Transverse colon (tissue), 4 donors: ENCODE measurements around the gene TPP1. TPM values are rescaled to one million over a fixed set of nuclear protein-coding genes. Genes with fewer than 3 reads are reported as not detected.

ENCODE experiments used
- DNase-seq: peaks from one replicate; pipeline ENCODE4 v3.0.0-alpha.2; 2019
- H3K27ac ChIP-seq, 4 donors: fragments of 200-600 bp; sonication (generic); 2 replicates each; pipeline ENCODE4 v1.5.1; 2016 to 2018; ENCODE audit warnings: inconsistent platforms in 4 of 4
- H3K27me3 ChIP-seq: fragments of 200-600 bp; sonication (generic); 2 replicates; pipeline ENCODE4 v1.5.1; 2017; ENCODE audit warnings: inconsistent platforms
- H3K36me3 ChIP-seq, 4 donors: fragments of 200-600 bp; sonication (generic); 2 replicates each; pipeline ENCODE4 v1.5.1; 2017 to 2019; ENCODE audit warnings: inconsistent platforms in 4 of 4
- H3K4me1 ChIP-seq, 4 donors: fragments of 200-600 bp; sonication (generic); 2 replicates each; pipeline ENCODE4 v1.5.1; 2017 to 2020; ENCODE audit warnings: inconsistent platforms in 4 of 4
- H3K4me3 ChIP-seq, 4 donors: fragments of 200-600 bp; sonication (generic); 1 replicate in 1 of 4; 2 replicates in 3 of 4; pipeline versions ENCODE4 v1.5.1 to v1.6.1; 2017 to 2019; ENCODE audit warnings: inconsistent platforms in 4 of 4
- H3K9me3 ChIP-seq, 2 donors: fragments of 200-600 bp; sonication (generic); 2 replicates each; pipeline ENCODE4 v1.5.1; 2017 to 2019; ENCODE audit warnings: inconsistent platforms in 2 of 2
- CTCF ChIP-seq, 5 experiments: fragments of 200-600 bp in 3 of 5; fragments of 450-650 bp in 2 of 5; sonication (generic) in 3 of 5; IDR thresholded peaks; 1 replicate in 2 of 5; 2 replicates in 3 of 5; pipeline ENCODE4 v1.5.1; 2016 to 2017; ENCODE audit warnings: antibody characterized with exemption in 5 of 5, inconsistent platforms in 3 of 5, mild to moderate bottlenecking in 2 of 5, moderate library complexity in 1 of 5
- EP300 ChIP-seq: sonication (generic); formaldehyde crosslinking; IDR thresholded peaks from one replicate; pipeline ENCODE4 v1.6.1; 2017; ENCODE audit warnings: antibody characterized with exemption, low read depth
- POLR2A ChIP-seq: fragments of 450-650 bp; IDR thresholded peaks from one replicate; pipeline ENCODE4 v1.6.1; 2016; ENCODE audit warnings: antibody characterized with exemption, mild to moderate bottlenecking, moderate library complexity
- POLR2AphosphoS5 ChIP-seq, 3 donors: sonication (generic); formaldehyde crosslinking; IDR thresholded peaks; one replicate each; pipeline ENCODE4 v1.6.1; 2016; ENCODE audit warnings: antibody characterized with exemption in 3 of 3
- WGBS, 2 donors: methylation state at CpG; one replicate each; pipeline ENCODE4 v1.1.5; 2018; ENCODE audit warnings: low coverage in 1 of 2; 5-methylcytosine and 5-hydroxymethylcytosine counted together
- in situ Hi-C, 4 donors: fragments of 200-750 bp; cut with MboI; loops; one replicate each; pipeline versions ENCODE4 v1.15.0 to v1.15.1; 2017; ENCODE audit warnings: low sequenced_read_pairs in 3 of 4, low pct_ligation_motif_present in 1 of 4, low pct_unique_long_range_greater_than_20kb in 1 of 4
- intact Hi-C: fragments of 100-400 bp; cut with DNase I; formaldehyde crosslinking; loops from one replicate; pipeline ENCODE4 v1.15.1; 2023; ENCODE audit warnings: low total_unique reads
- total RNA-seq, 4 donors: library from RNA; depleted of rRNA; stranded (reverse); fragments of >200 nt; gene quantifications; one replicate each; pipeline ENCODE4 v1.1.0, GENCODE V29; 2016

TPP1 gene
- total RNA-seq, 4 donors from 2014 or later, result 64.0 to 114 (median 74.0) TPM

- intact Hi-C loops, result no loop called here
- 78 to 84% methylated on average over 2 to 3 of the region's 3 CpGs for WGBS, 2 donors
- in situ Hi-C loops, result no loop called here
- H3K4me1 ChIP-seq, result peaks cover 14 to 48% (median 22%) of the 10 kb centered on the region in 4 donors
- no peaks in the 10 kb centered on the region for H3K36me3 ChIP-seq
- TF ChIP-seq POLR2A, result no peak
- TF ChIP-seq CTCF (IDR thresholded peaks at IDR 0.05), result no peak
- TF ChIP-seq POLR2AphosphoS5 (IDR thresholded peaks at IDR 0.05), result no peak
- no peak for TF ChIP-seq EP300
- H3K27me3 ChIP-seq, result no peaks in the 10 kb centered on the region
- peak overlapping the region; percentile 67 to 85 (median 73) for H3K27ac ChIP-seq
- DNase-seq, result no peak
- no peaks in the 10 kb centered on the region for H3K9me3 ChIP-seq
- no peak overlapping the region for H3K4me3 ChIP-seq
Observed at GRCh38 chr11:6636480-6636879, 17.3 kb upstream of the TPP1 start.

- no peak for TF ChIP-seq CTCF (IDR thresholded peaks at IDR 0.05)
- peak; percentile 39 for TF ChIP-seq EP300
- no peak for TF ChIP-seq POLR2A
- TF ChIP-seq POLR2AphosphoS5 (IDR thresholded peaks at IDR 0.05), result peak in 2 of 3 donors; percentile 43 to 44
- DNase-seq, result peak; percentile 49
- peaks cover 14 to 48% (median 22%) of the 10 kb centered on the region in 4 donors for H3K4me1 ChIP-seq
Observed at GRCh38 chr11:6635082-6635932, 16.1 kb upstream of the TPP1 start.

GRCh38 chr11:6634534-6634933 is 15.3 kb upstream of the TPP1 start:
- Histone ChIP-seq H3K27me3 (no peaks in the 10 kb centered on the region), H3K9me3 (no peaks in the 10 kb centered on the region), H3K36me3 (no peaks in the 10 kb centered on the region), H3K27ac (peak overlapping the region; percentile 67 to 85 (median 73)), H3K4me3 (no peak overlapping the region), H3K4me1 (peaks cover 14 to 48% (median 22%) of the 10 kb centered on the region in 4 donors)
- WGBS, 2 donors, result 60 to 83% methylated on average over 1 of the region's 1 CpG
- TF ChIP-seq POLR2A, result no peak
- no peak for TF ChIP-seq EP300
- no peak for TF ChIP-seq CTCF (IDR thresholded peaks at IDR 0.05)
- no peak for TF ChIP-seq POLR2AphosphoS5 (IDR thresholded peaks at IDR 0.05)
- intact Hi-C loops, result no loop called here
- DNase-seq, result no peak
- in situ Hi-C loops, result no loop called here

More at GRCh38 chr11:6635082-6635932, 16.1 kb upstream of the TPP1 start:
- peak overlapping the region; percentile 67 to 85 (median 73) for H3K27ac ChIP-seq
- H3K36me3 ChIP-seq, result no peaks in the 10 kb centered on the region
- H3K27me3 ChIP-seq, result no peaks in the 10 kb centered on the region
- no peak overlapping the region for H3K4me3 ChIP-seq
- in situ Hi-C loops (no loop called here), intact Hi-C loops (no loop called here)
- 44 to 80% methylated on average over 2 to 10 of the region's 10 CpGs for WGBS, 2 donors
- no peaks in the 10 kb centered on the region for H3K9me3 ChIP-seq

GRCh38 chr11:6633422-6634408 is 14.5 kb upstream of the TPP1 start:
- no peak overlapping the region for H3K4me3 ChIP-seq
- TF ChIP-seq EP300, result no peak
- TF ChIP-seq CTCF (IDR thresholded peaks at IDR 0.05), result no peak
- no peak for TF ChIP-seq POLR2AphosphoS5 (IDR thresholded peaks at IDR 0.05)
- TF ChIP-seq POLR2A, result no peak
- WGBS, 2 donors, result 60 to 88% methylated on average over 1 to 16 of the region's 16 CpGs
- H3K27me3 ChIP-seq, result no peaks in the 10 kb centered on the region
- H3K4me1 ChIP-seq, result peaks cover 14 to 41% (median 22%) of the 10 kb centered on the region in 4 donors
- H3K9me3 ChIP-seq, result no peaks in the 10 kb centered on the region
- intact Hi-C loops, result no loop called here
- no peaks in the 10 kb centered on the region for H3K36me3 ChIP-seq
- peak overlapping the region in 1 of 4 donors; percentile 85 for H3K27ac ChIP-seq
- in situ Hi-C loops, result no loop called here
- DNase-seq, result no peak
